ENCODE results near the gene RELN. TPM values are rescaled to one million over a fixed set of nuclear protein-coding genes. Genes with fewer than 3 reads are reported as not detected.

The RELN gene
- polyA plus RNA-seq, 1 donor (not counting 4 experiments of a cell fraction or from before 2014, with no cell fraction given) = not detected

GRCh38 chr7:103879928-103880600 is 109.4 kb downstream of the RELN start:
- DNase-seq (ENCODE audit: low read depth, low spot score) = no peak
- Histone ChIP-seq H3K9me3 (ENCODE audit: control insufficient read depth, low read depth, low read length) (no peaks in the 10 kb centered on the region), H3K27ac (ENCODE audit: control insufficient read depth, insufficient read depth, low read length) (no peak overlapping the region), H3K4me1 (ENCODE audit: control insufficient read depth, extremely low read depth, insufficient read depth, low read length) (no peaks in the 10 kb centered on the region), H3K4me3 (ENCODE audit: control insufficient read depth in 2 of 3, extremely low read depth in 1 of 3, insufficient read depth in 2 of 3, low read depth in 1 of 3, low read length in 3 of 3) (no peak overlapping the region), H3K79me2 (ENCODE audit: control insufficient read depth, insufficient read depth, low read length) (no peaks in the 10 kb centered on the region), H3K9me1 (ENCODE audit: control insufficient read depth, extremely low read depth, insufficient read depth, low read length) (no peaks in the 10 kb centered on the region), H3K36me3 (ENCODE audit: control insufficient read depth in 2 of 2, extremely low read depth in 1 of 2, insufficient read depth in 2 of 2, low read length in 2 of 2) (no peaks in the 10 kb centered on the region), H3K9ac (ENCODE audit: control insufficient read depth, extremely low read depth, insufficient read depth, low read length) (no peak overlapping the region), H2AFZ (ENCODE audit: control insufficient read depth, low read length) (no peak overlapping the region), H4K20me1 (ENCODE audit: control insufficient read depth, extremely low read depth, insufficient read depth, low read length) (no peaks in the 10 kb centered on the region), H3K4me2 (ENCODE audit: control insufficient read depth, extremely low read depth, insufficient read depth, low read depth, low read length) (no peak overlapping the region), H3K27me3 (ENCODE audit: control insufficient read depth, extremely low read depth, insufficient read depth, low read length) (no peaks in the 10 kb centered on the region)
- TF ChIP-seq CTCF (optimal IDR thresholded peaks at IDR 0.05 in 1 of 3, IDR thresholded peaks at IDR 0.05 in 1 of 3, conservative IDR thresholded peaks at IDR 0.05 in 1 of 3; ENCODE audit: extremely low read depth in 1 of 3, insufficient read depth in 2 of 3, low read length in 3 of 3) (no peak), EZH2 (IDR thresholded peaks at IDR 0.05; ENCODE audit: low read length) (no peak)
- dilution Hi-C loops (cut with MboI; ENCODE audit: extremely low pct_ligation_motif_present, low sequenced_read_pairs) = no loop called here
- FAIRE-seq = no peak

GRCh38 chr7:103879411-103879810 is 110.0 kb downstream of the RELN start:
- DNase-seq (ENCODE audit: low read depth, low spot score) (no peak), FAIRE-seq (no peak)
- dilution Hi-C loops (cut with MboI; ENCODE audit: extremely low pct_ligation_motif_present, low sequenced_read_pairs) = no loop called here
- no peak overlapping the region for H3K4me3 ChIP-seq (ENCODE audit: control insufficient read depth in 2 of 3, extremely low read depth in 1 of 3, insufficient read depth in 2 of 3, low read depth in 1 of 3, low read length in 3 of 3)
- no peak overlapping the region for H3K27ac ChIP-seq (ENCODE audit: control insufficient read depth, insufficient read depth, low read length)
- no peak overlapping the region for H2AFZ ChIP-seq (ENCODE audit: control insufficient read depth, low read length)
- no peak overlapping the region for H3K4me2 ChIP-seq (ENCODE audit: control insufficient read depth, extremely low read depth, insufficient read depth, low read depth, low read length)
- no peaks in the 10 kb centered on the region for H3K27me3 ChIP-seq (ENCODE audit: control insufficient read depth, extremely low read depth, insufficient read depth, low read length)
- no peak for TF ChIP-seq CTCF (optimal IDR thresholded peaks at IDR 0.05 in 1 of 3, IDR thresholded peaks at IDR 0.05 in 1 of 3, conservative IDR thresholded peaks at IDR 0.05 in 1 of 3; ENCODE audit: extremely low read depth in 1 of 3, insufficient read depth in 2 of 3, low read length in 3 of 3)
- H3K9me3 ChIP-seq (ENCODE audit: control insufficient read depth, low read depth, low read length) = no peaks in the 10 kb centered on the region
- H3K9ac ChIP-seq (ENCODE audit: control insufficient read depth, extremely low read depth, insufficient read depth, low read length) = no peak overlapping the region
- no peaks in the 10 kb centered on the region for H3K4me1 ChIP-seq (ENCODE audit: control insufficient read depth, extremely low read depth, insufficient read depth, low read length)
- H3K9me1 ChIP-seq (ENCODE audit: control insufficient read depth, extremely low read depth, insufficient read depth, low read length) = no peaks in the 10 kb centered on the region
- H3K79me2 ChIP-seq (ENCODE audit: control insufficient read depth, insufficient read depth, low read length) = no peaks in the 10 kb centered on the region
- no peaks in the 10 kb centered on the region for H4K20me1 ChIP-seq (ENCODE audit: control insufficient read depth, extremely low read depth, insufficient read depth, low read length)
- no peaks in the 10 kb centered on the region for H3K36me3 ChIP-seq (ENCODE audit: control insufficient read depth in 2 of 2, extremely low read depth in 1 of 2, insufficient read depth in 2 of 2, low read length in 2 of 2)

All from keratinocyte (primary cell).